GM12873 (cell line): ENCODE results near the gene S100A11.

Experiments
- TF ChIP-seq, protein P1 (sequence below): IDR thresholded peaks from 2 replicates; pipeline ENCODE4 v1.5.1; 2012; ENCODE audit warnings: low read depth, mild to moderate bottlenecking, moderate library complexity, low read length, control low read depth; ENCODE audit not compliant: insufficient read depth; ENCODE audit errors: missing control alignments

Gene S100A11

DNA sequence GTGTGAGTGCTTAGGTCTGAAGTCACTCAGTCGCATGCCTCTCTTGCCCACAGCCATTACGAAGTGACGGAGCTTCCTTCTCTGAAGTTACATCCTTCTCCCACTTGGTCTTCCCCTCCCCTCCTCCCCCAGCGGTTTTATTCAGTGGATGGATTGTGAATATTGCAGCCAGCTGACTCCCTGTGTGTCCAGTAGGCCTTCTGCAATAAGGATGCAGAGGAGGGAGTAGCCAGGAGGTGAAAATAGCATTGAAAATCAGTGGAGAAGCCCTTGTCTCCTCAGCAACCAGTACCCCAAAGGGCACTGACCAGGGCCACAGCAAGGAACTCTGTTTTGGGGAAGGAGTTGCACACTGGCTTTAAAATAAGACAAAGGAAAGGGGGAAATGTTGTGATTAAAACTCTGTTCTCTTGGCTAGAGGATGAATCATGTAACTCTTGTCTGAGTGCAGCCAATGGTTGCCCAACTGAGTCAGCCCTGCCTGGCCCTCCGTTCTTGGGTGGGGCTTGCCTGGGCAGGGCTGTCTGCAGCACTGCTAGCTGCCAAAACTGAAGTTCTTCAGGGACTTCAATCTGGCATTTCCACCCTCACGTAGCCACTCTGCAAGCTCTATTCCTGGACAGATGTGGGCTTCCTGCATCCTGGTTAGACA is 47.5 kb downstream of the S100A11 start:
- TF ChIP-seq, protein P1, sequence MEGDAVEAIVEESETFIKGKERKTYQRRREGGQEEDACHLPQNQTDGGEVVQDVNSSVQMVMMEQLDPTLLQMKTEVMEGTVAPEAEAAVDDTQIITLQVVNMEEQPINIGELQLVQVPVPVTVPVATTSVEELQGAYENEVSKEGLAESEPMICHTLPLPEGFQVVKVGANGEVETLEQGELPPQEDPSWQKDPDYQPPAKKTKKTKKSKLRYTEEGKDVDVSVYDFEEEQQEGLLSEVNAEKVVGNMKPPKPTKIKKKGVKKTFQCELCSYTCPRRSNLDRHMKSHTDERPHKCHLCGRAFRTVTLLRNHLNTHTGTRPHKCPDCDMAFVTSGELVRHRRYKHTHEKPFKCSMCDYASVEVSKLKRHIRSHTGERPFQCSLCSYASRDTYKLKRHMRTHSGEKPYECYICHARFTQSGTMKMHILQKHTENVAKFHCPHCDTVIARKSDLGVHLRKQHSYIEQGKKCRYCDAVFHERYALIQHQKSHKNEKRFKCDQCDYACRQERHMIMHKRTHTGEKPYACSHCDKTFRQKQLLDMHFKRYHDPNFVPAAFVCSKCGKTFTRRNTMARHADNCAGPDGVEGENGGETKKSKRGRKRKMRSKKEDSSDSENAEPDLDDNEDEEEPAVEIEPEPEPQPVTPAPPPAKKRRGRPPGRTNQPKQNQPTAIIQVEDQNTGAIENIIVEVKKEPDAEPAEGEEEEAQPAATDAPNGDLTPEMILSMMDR = no peak

DNA sequence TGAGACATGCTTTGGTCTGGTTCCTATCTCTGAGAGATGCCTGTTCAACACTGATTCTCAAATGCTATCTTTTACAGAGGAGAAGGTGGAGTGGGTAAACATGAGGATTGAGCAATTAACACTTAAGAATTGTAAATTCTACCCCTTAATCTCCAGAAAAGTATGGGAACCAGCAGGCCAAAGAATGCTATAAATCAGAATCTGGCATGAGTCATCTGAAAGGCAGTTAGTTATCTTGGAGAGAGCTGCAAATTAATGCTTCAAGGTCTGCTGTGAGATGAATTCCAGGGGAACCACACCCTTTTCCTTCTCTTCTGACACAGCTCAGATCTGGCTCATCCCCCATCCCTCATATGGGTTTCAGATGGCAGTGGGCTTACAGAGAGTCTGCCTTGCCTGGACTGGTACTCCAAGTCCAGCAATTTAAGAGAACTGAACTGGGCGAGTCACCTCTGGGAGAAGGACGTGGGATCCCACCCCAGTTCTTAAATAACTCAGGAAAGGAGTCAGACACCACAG is 48.3 kb downstream of the S100A11 start:
- TF ChIP-seq, protein P1 = no peak

DNA sequence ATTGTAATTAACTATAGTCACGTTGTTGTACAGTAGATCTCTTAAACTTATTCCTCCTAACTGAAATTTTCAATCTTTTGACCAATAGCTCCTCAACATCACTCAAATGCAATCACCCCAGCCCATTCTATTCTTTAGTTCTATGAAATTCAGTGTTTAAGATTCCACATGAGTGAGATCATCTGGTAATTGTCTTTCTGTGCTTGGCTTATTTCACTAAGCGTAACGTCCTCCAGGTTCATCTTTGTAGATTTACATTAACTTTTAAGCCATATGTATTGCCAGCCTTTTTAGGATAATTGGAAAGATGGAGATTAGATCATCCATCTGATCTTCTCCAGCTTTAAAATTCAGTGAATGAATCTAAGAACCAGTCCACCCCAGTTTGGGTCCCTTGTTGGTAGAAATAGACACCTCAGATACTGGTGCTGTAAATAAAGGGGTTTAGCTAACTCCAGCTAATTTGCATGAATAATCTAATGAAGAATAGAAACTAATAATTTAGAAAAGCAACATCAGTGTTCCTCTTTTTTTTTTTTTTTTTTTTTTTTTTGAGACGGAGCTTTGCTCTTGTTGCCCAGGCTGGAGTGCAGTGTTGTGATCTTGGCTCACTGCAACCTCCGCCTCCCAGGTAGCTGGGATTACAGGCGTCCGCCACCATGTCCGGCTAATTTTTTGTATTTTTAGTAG is 50.2 kb downstream of the S100A11 start:
- TF ChIP-seq, protein P1 = no peak

DNA sequence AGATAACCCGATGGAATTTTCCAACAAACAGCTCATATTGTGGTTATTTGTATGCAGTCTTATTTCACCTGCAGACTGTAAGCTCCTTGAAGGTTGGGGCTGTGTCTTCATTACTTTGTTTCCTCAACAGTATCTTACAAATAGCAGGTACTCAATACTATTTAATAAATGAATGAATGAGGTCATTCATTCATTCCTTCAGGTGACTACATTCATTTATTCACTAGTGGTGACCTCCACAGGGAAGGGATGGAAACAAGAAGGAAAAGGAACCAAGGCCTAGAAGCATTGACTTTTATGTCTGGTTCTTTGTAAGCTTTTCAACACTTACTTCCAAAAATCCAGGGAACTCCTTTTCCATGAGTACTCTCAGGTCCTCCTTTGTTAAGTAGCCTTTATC is 51.0 kb downstream of the S100A11 start:
- TF ChIP-seq, protein P1 = no peak

DNA sequence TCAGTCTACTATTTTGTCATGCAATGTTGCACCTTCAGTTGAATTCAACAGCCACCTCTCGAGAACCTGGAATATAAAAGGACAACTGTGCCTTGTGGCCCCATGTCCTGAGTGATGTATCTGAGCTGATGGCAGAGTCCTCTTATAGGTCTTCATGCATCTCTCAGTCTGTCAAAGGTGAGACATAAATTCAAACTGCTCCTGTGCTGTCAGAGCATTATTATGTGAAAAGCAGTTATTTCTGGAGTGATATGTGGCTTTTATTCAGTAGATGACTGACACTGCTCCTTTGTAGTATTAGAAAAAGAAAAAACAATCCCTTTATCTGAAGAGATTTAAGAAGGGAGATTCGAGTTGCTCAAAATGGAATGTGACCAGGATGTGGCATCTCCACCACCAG is 51.5 kb downstream of the S100A11 start:
- TF ChIP-seq, protein P1 = no peak

DNA sequence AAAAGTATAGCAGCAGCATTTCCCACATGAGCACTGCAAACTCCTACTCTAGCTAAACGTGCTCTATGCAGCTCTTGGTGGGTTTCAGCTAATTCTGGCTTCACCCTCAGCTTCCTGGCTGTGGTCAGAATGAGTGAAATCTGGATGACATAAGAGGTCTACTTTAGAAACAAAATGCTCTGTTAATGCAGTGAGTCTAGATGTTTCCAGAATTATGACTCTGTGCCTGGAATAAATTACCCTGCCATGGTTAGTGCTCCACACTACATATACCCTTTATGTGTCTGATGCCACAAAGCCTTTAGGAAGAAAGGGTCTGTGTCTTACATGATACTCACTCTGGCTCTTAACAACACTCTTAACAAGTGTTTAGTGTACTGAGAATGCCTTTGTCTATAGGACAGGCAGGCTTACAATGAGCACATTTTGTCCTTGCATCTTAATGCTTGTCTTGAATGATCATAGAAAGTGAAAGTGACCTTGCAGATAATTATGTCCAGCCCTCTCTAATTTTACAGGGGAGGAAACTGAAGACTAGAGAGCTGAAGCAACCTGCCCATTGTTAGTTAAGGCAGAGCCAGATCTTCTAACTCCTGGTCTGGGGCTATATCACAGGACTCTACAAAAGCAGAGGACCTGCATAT is 52.4 kb downstream of the S100A11 start:
- TF ChIP-seq, protein P1 = no peak
